ENCODE measurements around the gene SEC22C. TPM values are rescaled to one million over a fixed set of nuclear protein-coding genes. Genes with fewer than 3 reads are reported as not detected.

The SEC22C gene
- total and polyA plus RNA-seq, 2 of the 4 experiments (the other 2 are of a cell fraction): 24.0 to 43.9 TPM

- Histone ChIP-seq H4K20me1 (ENCODE audit: insufficient read depth, low read length) (no peaks in the 10 kb centered on the region), H2AK5ac (ENCODE audit: low read depth, low read length) (no peak overlapping the region), H3K9me3 (ENCODE audit: control insufficient read depth, insufficient read depth, low read length) (no peaks in the 10 kb centered on the region), H2BK5ac (ENCODE audit: low read depth, low read length, poor library complexity, severe bottlenecking) (no peak overlapping the region), H3K27me3 (ENCODE audit: control insufficient read depth, insufficient read depth, low read length) (peaks cover 10% of the 10 kb centered on the region), H3K18ac (ENCODE audit: low read depth, low read length) (no peak overlapping the region), H3K4me2 (ENCODE audit: low read depth, low read length) (no peak overlapping the region), H3K4ac (ENCODE audit: low read depth, low read length) (no peak overlapping the region), H3K36me3 (ENCODE audit: control insufficient read depth, insufficient read depth, low read length) (no peaks in the 10 kb centered on the region), H3K23ac (ENCODE audit: low read depth, low read length) (no peak overlapping the region), H3K9ac (ENCODE audit: low read depth, low read length) (no peak overlapping the region), H2AK9ac (replicated peaks; ENCODE audit: low read depth, low read length, poor library complexity) (no peak overlapping the region), H4K8ac (ENCODE audit: low read depth in 2 of 2, low read length in 2 of 2) (no peak overlapping the region), H3K4me1 (ENCODE audit: control insufficient read depth, insufficient read depth, low read length) (no peaks in the 10 kb centered on the region), H2BK120ac (ENCODE audit: low read depth, low read length) (no peak overlapping the region), H3K9me1 (ENCODE audit: insufficient read depth, low read length) (no peaks in the 10 kb centered on the region), H3K27ac (ENCODE audit: insufficient read depth, low read length) (no peak overlapping the region), H3K56ac (ENCODE audit: extremely low read depth, insufficient read depth, low read length) (no peak overlapping the region), H3K4me3 (ENCODE audit: insufficient read depth, low read depth, low read length) (no peak overlapping the region), H2BK20ac (ENCODE audit: low read depth, low read length) (no peak overlapping the region), H3K14ac (replicated peaks; ENCODE audit: low read depth, low read length) (no peak overlapping the region), H2AFZ (replicated peaks; ENCODE audit: low read length, poor library complexity) (no peak overlapping the region), H2BK15ac (ENCODE audit: low read depth, low read length) (no peak overlapping the region), H3K79me1 (ENCODE audit: low read depth in 1 of 2, low read length in 2 of 2) (no peaks in the 10 kb centered on the region), H4K5ac (ENCODE audit: low read depth, low read length) (no peak overlapping the region), H4K91ac (ENCODE audit: insufficient read depth, low read depth, low read length) (no peak overlapping the region)
- ChIA-PET POLR2A (ENCODE audit: unreplicated experiment) (no interaction called here), CTCF (no interaction called here)
- 66% methylated on average over 8 of the region's 12 CpGs; no CpG with 5 or more reads in 1 of the 2 experiments for WGBS, 2 experiments (ENCODE audit: extremely low coverage in 2 of 2, insufficient read length in 1 of 2)
- dilution Hi-C loops (cut with HindIII; ENCODE audit: low sequenced_read_pairs, unreplicated experiment): no loop called here
- no TSS peak for BruUV-seq (replicated peaks)
- ATAC-seq (ENCODE audit: low read depth) (no peak), DNase-seq (no peak)
- TF ChIP-seq CHD1 (IDR thresholded peaks at IDR 0.05; ENCODE audit: low read depth, low read length) (no peak), RAD21 (IDR thresholded peaks at IDR 0.05; ENCODE audit: low read length) (no peak), MXI1 (IDR thresholded peaks at IDR 0.05; ENCODE audit: borderline replicate concordance, low read depth, low read length) (no peak), BHLHE40 (IDR thresholded peaks at IDR 0.05; ENCODE audit: low read depth, low read length) (no peak), CEBPB (IDR thresholded peaks at IDR 0.05; ENCODE audit: low read depth, low read length) (no peak), MAZ (IDR thresholded peaks at IDR 0.05; ENCODE audit: borderline replicate concordance, low read depth, low read length) (no peak), ELK1 (IDR thresholded peaks at IDR 0.05; ENCODE audit: borderline replicate concordance, low read depth, low read length) (no peak), RFX5 (IDR thresholded peaks at IDR 0.05; ENCODE audit: low read depth, low read length) (no peak), CTCF (conservative IDR thresholded peaks at IDR 0.05; ENCODE audit: low read depth, low read length) (no peak), MAFK (IDR thresholded peaks at IDR 0.05; ENCODE audit: low read depth, low read length) (no peak), USF2 (IDR thresholded peaks at IDR 0.05; ENCODE audit: low read depth, low read length) (no peak), POLR2A (IDR thresholded peaks at IDR 0.05; ENCODE audit: low read depth, low read length) (no peak), SMC3 (IDR thresholded peaks at IDR 0.05; ENCODE audit: low read depth, low read length) (no peak), FOS (IDR thresholded peaks at IDR 0.05; ENCODE audit: low read depth, low read length) (no peak), RCOR1 (IDR thresholded peaks at IDR 0.05; ENCODE audit: insufficient replicate concordance, low read length) (no peak), NFE2L2 (IDR thresholded peaks at IDR 0.05; ENCODE audit: low read depth, low read length) (no peak)
- in situ Hi-C loops (cut with MboI; ENCODE audit: low sequenced_read_pairs): no loop called here
- intact Hi-C loops (cut with micrococcal nuclease): loop anchor here (1.0 kb wide), 1 partner anchor 11 kb away; no protein-coding TSS in a partner anchor
Observed at GRCh38 chr3:42515391-42515916, 66.3 kb downstream of the SEC22C start.

Measured in IMR-90 (cell line).